DOHH2 (cell line): ENCODE measurements around the gene IFI44.

Source experiments
- H3F3A ChIP-seq: fragments of 200-600 bp; sonication (generic), shearing (Covaris generic); 2 replicates; pipeline ENCODE4 v1.6.0; 2016; ENCODE audit warnings: antibody characterized with exemption, mild to moderate bottlenecking; ENCODE audit not compliant: control insufficient read depth, insufficient read depth
- H3K27ac ChIP-seq: fragments of 200-600 bp; sonication (generic); 2 replicates; pipeline ENCODE4 v1.5.1; 2014; ENCODE audit warnings: low read depth, mild to moderate bottlenecking, low read length, moderate library complexity
- H3K27me3 ChIP-seq: fragments of 200-600 bp; sonication (generic); 2 replicates; pipeline ENCODE4 v1.6.1; 2014; ENCODE audit warnings: mild to moderate bottlenecking, low read length, mixed read lengths; ENCODE audit not compliant: control insufficient read depth
- H3K36me3 ChIP-seq: fragments of 200-600 bp; sonication (generic); 2 replicates; pipeline ENCODE4 v1.6.1; 2014; ENCODE audit warnings: mild to moderate bottlenecking, low read length, moderate library complexity, mixed read lengths; ENCODE audit not compliant: control insufficient read depth
- H3K4me1 ChIP-seq: fragments of 200-600 bp; sonication (generic); 2 replicates; pipeline ENCODE4 v1.6.1; 2014; ENCODE audit warnings: mild to moderate bottlenecking, low read length, mixed read lengths; ENCODE audit not compliant: control insufficient read depth
- H3K4me2 ChIP-seq: fragments of 200-600 bp; sonication (generic); 2 replicates; pipeline ENCODE4 v1.6.0; 2014; ENCODE audit warnings: mild to moderate bottlenecking, low read length, moderate library complexity
- H3K4me3 ChIP-seq: fragments of 200-600 bp; sonication (generic); 2 replicates; pipeline ENCODE4 v1.5.1; 2014; ENCODE audit warnings: mild to moderate bottlenecking, low read length, mixed read lengths
- H3K79me2 ChIP-seq: fragments of 200-600 bp; sonication (generic); 2 replicates; pipeline ENCODE4 v1.6.1; 2014; ENCODE audit warnings: mild to moderate bottlenecking, low read length, mixed read lengths; ENCODE audit not compliant: control insufficient read depth
- H3K9me2 ChIP-seq: fragments of 200-600 bp; sonication (generic); replicated peaks from 2 replicates; pipeline ENCODE4 v1.6.1; 2014; ENCODE audit warnings: mild to moderate bottlenecking, low read length, mixed read lengths; ENCODE audit not compliant: control insufficient read depth
- H3K9me3 ChIP-seq: fragments of 200-600 bp; sonication (generic); 2 replicates; pipeline ENCODE4 v1.6.1; 2014; ENCODE audit warnings: antibody characterized with exemption, low read length, mixed read lengths; ENCODE audit not compliant: control insufficient read depth, insufficient read depth
- H4K20me1 ChIP-seq: fragments of 200-600 bp; sonication (generic); 2 replicates; pipeline ENCODE4 v1.6.0; 2014; ENCODE audit warnings: low read depth, mild to moderate bottlenecking, antibody characterized with exemption, low read length, moderate library complexity; ENCODE audit not compliant: control insufficient read depth, insufficient read depth
- EZH2phosphoT487 ChIP-seq: fragments of 200-600 bp; sonication (generic); IDR thresholded peaks from 2 replicates; pipeline ENCODE4 v1.6.1; 2017; ENCODE audit warnings: borderline replicate concordance, mild to moderate bottlenecking, antibody characterized with exemption, low read length, moderate library complexity, mixed read lengths
- TF ChIP-seq, protein P1 (sequence below): fragments of 200-600 bp; sonication (generic); IDR thresholded peaks from one replicate; pipeline ENCODE4 v1.5.1; 2014; ENCODE audit warnings: antibody characterized with exemption, mild to moderate bottlenecking, low read depth, low read length; ENCODE audit not compliant: poor library complexity, severe bottlenecking

The IFI44 gene

DNA sequence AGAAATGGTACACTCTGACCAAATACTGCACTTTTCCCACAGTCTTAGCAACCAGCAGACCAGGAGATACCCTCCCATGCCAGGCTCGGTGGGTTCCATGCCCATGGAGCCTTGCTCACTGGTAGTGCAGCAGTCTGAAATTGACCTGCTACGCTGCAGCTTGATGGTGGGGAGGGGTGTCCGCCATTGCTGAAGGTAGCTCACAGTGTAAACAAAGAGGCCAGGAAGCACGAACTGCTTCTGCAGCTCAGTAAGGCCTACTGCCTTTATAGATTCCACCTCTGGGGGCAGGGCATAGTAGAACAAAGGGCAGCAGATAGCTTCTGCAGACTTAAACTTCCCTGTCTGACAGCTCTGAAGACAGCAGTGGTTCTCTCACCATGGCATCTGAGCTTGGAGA, 41.7 kb upstream of the IFI44 start:
- Histone ChIP-seq H4K20me1 (no peaks in the 10 kb centered on the region), H3K27me3 (no peaks in the 10 kb centered on the region), H3K79me2 (no peaks in the 10 kb centered on the region), H3K9me2 (no peaks in the 10 kb centered on the region), H3K36me3 (no peaks in the 10 kb centered on the region), H3K27ac (no peak overlapping the region), H3K9me3 (no peaks in the 10 kb centered on the region), H3K4me3 (no peak overlapping the region), H3F3A (no peaks in the 10 kb centered on the region), H3K4me2 (no peak overlapping the region), H3K4me1 (no peaks in the 10 kb centered on the region)
- TF ChIP-seq, protein P1, sequence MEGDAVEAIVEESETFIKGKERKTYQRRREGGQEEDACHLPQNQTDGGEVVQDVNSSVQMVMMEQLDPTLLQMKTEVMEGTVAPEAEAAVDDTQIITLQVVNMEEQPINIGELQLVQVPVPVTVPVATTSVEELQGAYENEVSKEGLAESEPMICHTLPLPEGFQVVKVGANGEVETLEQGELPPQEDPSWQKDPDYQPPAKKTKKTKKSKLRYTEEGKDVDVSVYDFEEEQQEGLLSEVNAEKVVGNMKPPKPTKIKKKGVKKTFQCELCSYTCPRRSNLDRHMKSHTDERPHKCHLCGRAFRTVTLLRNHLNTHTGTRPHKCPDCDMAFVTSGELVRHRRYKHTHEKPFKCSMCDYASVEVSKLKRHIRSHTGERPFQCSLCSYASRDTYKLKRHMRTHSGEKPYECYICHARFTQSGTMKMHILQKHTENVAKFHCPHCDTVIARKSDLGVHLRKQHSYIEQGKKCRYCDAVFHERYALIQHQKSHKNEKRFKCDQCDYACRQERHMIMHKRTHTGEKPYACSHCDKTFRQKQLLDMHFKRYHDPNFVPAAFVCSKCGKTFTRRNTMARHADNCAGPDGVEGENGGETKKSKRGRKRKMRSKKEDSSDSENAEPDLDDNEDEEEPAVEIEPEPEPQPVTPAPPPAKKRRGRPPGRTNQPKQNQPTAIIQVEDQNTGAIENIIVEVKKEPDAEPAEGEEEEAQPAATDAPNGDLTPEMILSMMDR: no peak
- TF ChIP-seq EZH2phosphoT487: no peak

DNA sequence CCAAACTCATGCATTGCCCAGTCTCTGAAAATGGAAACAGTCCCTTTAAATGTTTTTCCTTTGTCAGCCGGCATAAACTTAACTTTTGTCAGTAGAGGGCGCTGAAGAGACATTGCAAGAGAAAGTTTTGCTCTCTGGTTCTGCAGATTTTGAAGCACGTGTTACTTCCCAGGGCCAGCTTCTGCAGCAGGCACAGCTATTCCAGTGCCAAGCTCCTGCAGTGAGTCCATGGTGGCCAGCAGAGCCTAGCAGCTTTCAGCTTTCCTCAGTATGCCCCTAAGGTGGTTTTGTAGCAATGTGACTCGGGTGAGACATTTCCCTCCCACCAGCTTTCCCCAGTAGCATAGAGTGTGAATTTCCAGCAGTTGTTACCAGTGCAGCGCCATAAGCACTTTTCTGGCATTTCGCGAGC, 32.0 kb upstream of the IFI44 start:
- Histone ChIP-seq H3K9me2 (no peaks in the 10 kb centered on the region), H3F3A (no peaks in the 10 kb centered on the region), H3K27me3 (peaks cover 17% of the 10 kb centered on the region), H3K79me2 (no peaks in the 10 kb centered on the region), H4K20me1 (no peaks in the 10 kb centered on the region), H3K9me3 (no peaks in the 10 kb centered on the region), H3K4me2 (no peak overlapping the region; the same call in 1 of the 2 replicates), H3K4me3 (no peak overlapping the region), H3K36me3 (no peaks in the 10 kb centered on the region), H3K27ac (no peak overlapping the region), H3K4me1 (peaks cover 8% of the 10 kb centered on the region)
- no peak for TF ChIP-seq EZH2phosphoT487
- TF ChIP-seq, protein P1: peak; percentile 72

DNA sequence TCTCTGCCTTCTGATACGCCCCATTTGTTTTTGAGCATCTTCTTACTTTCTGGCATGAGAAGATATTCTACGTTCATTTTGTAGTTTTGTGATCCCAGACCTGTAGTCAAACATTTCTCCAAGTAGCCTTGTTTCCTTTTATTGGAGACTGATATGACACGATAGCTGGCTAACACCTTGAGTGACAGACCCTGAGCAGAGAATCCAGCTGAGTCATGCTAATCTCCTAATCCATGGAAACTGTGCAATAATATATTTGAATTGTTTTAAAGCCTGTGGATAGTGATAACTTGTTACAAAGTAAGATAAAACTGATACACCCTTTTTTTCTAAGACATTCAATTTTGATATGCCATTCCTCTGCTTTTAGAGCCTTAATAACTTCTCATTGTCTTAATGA, 30.6 kb upstream of the IFI44 start:
- Histone ChIP-seq H4K20me1 (no peaks in the 10 kb centered on the region), H3K79me2 (no peaks in the 10 kb centered on the region), H3K9me2 (no peaks in the 10 kb centered on the region), H3K36me3 (no peaks in the 10 kb centered on the region), H3K27me3 (peaks cover 17% of the 10 kb centered on the region), H3K27ac (no peak overlapping the region), H3K4me3 (no peak overlapping the region), H3K4me2 (no peak overlapping the region), H3F3A (no peaks in the 10 kb centered on the region), H3K4me1 (peaks cover 8% of the 10 kb centered on the region), H3K9me3 (no peaks in the 10 kb centered on the region)
- TF ChIP-seq, protein P1: no peak
- TF ChIP-seq EZH2phosphoT487: no peak

DNA sequence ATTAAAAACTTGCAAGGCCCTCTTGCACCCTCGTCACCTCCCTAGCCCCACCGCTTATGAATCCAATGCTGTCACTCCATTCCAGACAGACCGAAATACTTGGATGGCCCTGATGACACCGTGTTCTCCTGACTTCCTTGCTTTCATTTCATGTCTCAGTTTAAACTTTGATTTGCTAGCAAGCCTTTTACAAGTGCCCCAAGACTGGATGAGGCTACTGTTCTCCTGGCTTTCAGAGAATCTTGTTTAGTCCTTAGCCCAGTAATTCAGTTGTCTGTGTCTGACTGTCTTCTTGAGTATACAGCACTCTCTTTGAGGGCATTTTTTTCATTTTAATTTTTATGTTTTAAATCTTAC, 30.2 kb upstream of the IFI44 start:
- H3K79me2 ChIP-seq: no peaks in the 10 kb centered on the region
- no peaks in the 10 kb centered on the region for H3F3A ChIP-seq
- no peak overlapping the region for H3K27ac ChIP-seq
- no peak overlapping the region for H3K4me2 ChIP-seq
- H3K36me3 ChIP-seq: no peaks in the 10 kb centered on the region
- no peaks in the 10 kb centered on the region for H3K9me2 ChIP-seq
- TF ChIP-seq EZH2phosphoT487: no peak
- TF ChIP-seq, protein P1: no peak
- no peaks in the 10 kb centered on the region for H4K20me1 ChIP-seq
- H3K27me3 ChIP-seq: peaks cover 17% of the 10 kb centered on the region
- H3K4me1 ChIP-seq: peaks cover 8% of the 10 kb centered on the region
- no peaks in the 10 kb centered on the region for H3K9me3 ChIP-seq
- H3K4me3 ChIP-seq: no peak overlapping the region
